Endothelial cell (in vitro differentiated cells): Measurements from ENCODE around the gene AUTS2. TPM values are rescaled to one million over a fixed set of nuclear protein-coding genes. Genes with fewer than 3 reads are reported as not detected.

Experiments
- DNase-seq: peaks from one replicate; pipeline ENCODE4 v3.0.0; 2021; ENCODE audit warnings: low spot score
- H3K27ac Mint-ChIP-seq: one replicate; pipeline ENCODE4 v1.8.0; 2021; ENCODE audit warnings: mixed read lengths, inconsistent platforms; ENCODE audit not compliant: unreplicated experiment
- H3K27me3 Mint-ChIP-seq: one replicate; pipeline ENCODE4 v1.8.0; 2021; ENCODE audit warnings: mild to moderate bottlenecking, moderate library complexity, mixed read lengths, inconsistent platforms; ENCODE audit not compliant: unreplicated experiment
- H3K36me3 Mint-ChIP-seq: one replicate; pipeline ENCODE4 v1.8.0; 2021; ENCODE audit warnings: mild to moderate bottlenecking, low read depth, mixed read lengths, inconsistent platforms; ENCODE audit not compliant: unreplicated experiment
- H3K4me1 Mint-ChIP-seq: one replicate; pipeline ENCODE4 v1.8.0; 2021; ENCODE audit warnings: mild to moderate bottlenecking, mixed read lengths, inconsistent platforms; ENCODE audit not compliant: unreplicated experiment
- H3K4me3 Mint-ChIP-seq: one replicate; pipeline ENCODE4 v1.8.0; 2021; ENCODE audit warnings: mild to moderate bottlenecking, mixed read lengths, inconsistent platforms; ENCODE audit not compliant: unreplicated experiment
- H3K9me3 Mint-ChIP-seq: one replicate; pipeline ENCODE4 v1.8.0; 2021; ENCODE audit warnings: mixed read lengths, inconsistent platforms; ENCODE audit not compliant: unreplicated experiment
- total RNA-seq: library from RNA; stranded (reverse); fragmentation: NEBNext Ultra II Directional; extraction: Animal tissue kit (Norgen Biotek cat#: 25700); gene quantifications from one replicate; pipeline ENCODE4 v1.2.1, GENCODE V29; 2021; ENCODE audit not compliant: unreplicated experiment
- TF ChIP-seq, protein P1 (sequence below): fragments of 200-600 bp; sonication (generic); IDR thresholded peaks from one replicate; pipeline ENCODE4 v1.5.0; 2021; ENCODE audit warnings: antibody characterized with exemption; ENCODE audit not compliant: unreplicated experiment

AUTS2 gene
- total RNA-seq, 1 donor from 2014 or later: 103 TPM

DNA sequence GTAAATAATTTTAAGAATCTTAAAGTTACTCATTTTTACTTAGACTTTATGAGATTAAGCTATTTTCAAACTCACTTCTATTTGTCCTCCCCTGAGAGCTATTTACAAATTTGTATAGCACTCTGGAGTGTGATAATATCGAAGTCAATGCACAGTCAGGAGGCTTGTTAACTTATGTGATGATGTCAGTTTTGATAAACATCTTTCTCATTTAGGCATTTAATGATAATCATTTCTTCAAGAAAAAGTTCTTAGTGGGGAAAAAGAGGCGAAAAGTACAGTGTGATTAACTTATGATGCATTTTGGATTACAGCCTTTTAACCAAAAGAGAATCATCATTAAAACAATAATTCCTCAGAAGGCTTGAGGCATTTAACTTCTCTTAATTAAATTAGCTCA is 468.6 kb downstream of the AUTS2 start:
- no peaks in the 10 kb centered on the region for H3K36me3 Mint-ChIP-seq
- no peaks in the 10 kb centered on the region for H3K27me3 Mint-ChIP-seq
- no peak overlapping the region for H3K4me3 Mint-ChIP-seq
- peaks cover 9% of the 10 kb centered on the region for H3K4me1 Mint-ChIP-seq
- H3K9me3 Mint-ChIP-seq: no peaks in the 10 kb centered on the region
- DNase-seq: no peak
- TF ChIP-seq, protein P1, sequence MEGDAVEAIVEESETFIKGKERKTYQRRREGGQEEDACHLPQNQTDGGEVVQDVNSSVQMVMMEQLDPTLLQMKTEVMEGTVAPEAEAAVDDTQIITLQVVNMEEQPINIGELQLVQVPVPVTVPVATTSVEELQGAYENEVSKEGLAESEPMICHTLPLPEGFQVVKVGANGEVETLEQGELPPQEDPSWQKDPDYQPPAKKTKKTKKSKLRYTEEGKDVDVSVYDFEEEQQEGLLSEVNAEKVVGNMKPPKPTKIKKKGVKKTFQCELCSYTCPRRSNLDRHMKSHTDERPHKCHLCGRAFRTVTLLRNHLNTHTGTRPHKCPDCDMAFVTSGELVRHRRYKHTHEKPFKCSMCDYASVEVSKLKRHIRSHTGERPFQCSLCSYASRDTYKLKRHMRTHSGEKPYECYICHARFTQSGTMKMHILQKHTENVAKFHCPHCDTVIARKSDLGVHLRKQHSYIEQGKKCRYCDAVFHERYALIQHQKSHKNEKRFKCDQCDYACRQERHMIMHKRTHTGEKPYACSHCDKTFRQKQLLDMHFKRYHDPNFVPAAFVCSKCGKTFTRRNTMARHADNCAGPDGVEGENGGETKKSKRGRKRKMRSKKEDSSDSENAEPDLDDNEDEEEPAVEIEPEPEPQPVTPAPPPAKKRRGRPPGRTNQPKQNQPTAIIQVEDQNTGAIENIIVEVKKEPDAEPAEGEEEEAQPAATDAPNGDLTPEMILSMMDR: no peak
- H3K27ac Mint-ChIP-seq: no peak overlapping the region

DNA sequence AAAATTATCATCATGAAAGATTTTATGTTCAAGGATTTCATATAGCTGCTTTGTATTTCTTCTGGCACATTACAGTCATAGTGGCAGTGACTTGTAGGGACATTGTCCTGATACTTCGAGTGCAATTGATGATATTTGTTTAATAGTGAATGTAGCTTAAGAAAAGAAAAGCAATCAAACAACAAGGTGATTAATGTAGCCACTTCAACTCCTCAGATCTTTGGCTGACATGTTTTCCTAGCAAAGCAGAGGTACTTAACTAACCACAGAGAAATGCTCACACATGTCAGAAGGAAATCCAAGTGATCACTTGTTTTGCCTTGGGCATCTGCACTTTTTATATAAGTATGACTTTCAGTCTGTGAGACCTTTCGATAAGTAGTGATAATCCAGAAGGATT is 470.3 kb downstream of the AUTS2 start:
- no peaks in the 10 kb centered on the region for H3K36me3 Mint-ChIP-seq
- H3K9me3 Mint-ChIP-seq: no peaks in the 10 kb centered on the region
- peaks cover 3% of the 10 kb centered on the region for H3K4me1 Mint-ChIP-seq
- no peak for DNase-seq
- no peak overlapping the region for H3K4me3 Mint-ChIP-seq
- H3K27ac Mint-ChIP-seq: no peak overlapping the region
- no peaks in the 10 kb centered on the region for H3K27me3 Mint-ChIP-seq
- TF ChIP-seq, protein P1: no peak

DNA sequence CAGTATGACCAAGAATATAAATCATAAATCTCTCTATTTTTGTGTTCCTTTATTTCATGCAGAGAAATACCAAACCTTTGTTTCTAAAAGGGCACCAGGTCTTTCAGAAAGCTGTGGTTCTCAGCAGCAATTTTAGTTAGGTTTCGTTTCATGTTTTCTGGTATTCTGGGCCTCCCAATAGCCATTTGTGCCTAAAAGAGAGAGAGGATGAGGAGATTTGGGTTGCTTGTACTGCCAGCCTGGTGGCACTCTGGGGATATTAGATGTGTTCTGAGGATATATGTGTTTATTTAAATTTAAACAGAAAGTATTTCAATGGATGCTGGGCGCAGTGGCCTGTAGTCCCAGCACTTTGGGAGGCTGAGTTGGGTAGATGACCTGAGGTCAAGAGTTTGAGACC is 471.7 kb downstream of the AUTS2 start:
- no peak for DNase-seq
- H3K9me3 Mint-ChIP-seq: no peaks in the 10 kb centered on the region
- no peak overlapping the region for H3K27ac Mint-ChIP-seq
- H3K36me3 Mint-ChIP-seq: no peaks in the 10 kb centered on the region
- H3K4me3 Mint-ChIP-seq: no peak overlapping the region
- TF ChIP-seq, protein P1: no peak
- H3K27me3 Mint-ChIP-seq: no peaks in the 10 kb centered on the region
- peaks cover 3% of the 10 kb centered on the region for H3K4me1 Mint-ChIP-seq

DNA sequence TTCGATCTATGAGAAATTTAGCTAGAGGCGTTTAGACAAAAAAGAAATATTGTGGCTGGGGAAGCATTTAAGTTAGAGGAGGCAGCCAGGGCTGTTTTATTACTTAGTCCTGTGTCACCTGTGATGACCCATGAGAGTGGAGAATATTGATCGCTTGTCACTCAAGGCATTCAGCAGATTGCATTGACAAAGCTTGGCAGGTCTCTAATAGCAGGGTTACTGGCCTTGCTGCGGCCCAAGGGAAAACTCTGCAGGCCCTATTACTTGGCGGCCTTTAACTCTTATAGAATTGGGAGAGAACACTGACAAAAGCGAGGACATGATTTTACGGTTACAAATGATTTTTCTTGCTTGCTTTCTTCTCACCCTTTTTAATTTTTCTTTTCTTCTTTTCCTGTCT is 473.5 kb downstream of the AUTS2 start:
- TF ChIP-seq, protein P1: no peak
- DNase-seq: no peak
- Mint-ChIP-seq H3K27ac (no peak overlapping the region), H3K27me3 (peaks cover under 1% of the 10 kb centered on the region), H3K4me3 (no peak overlapping the region), H3K36me3 (no peaks in the 10 kb centered on the region), H3K9me3 (no peaks in the 10 kb centered on the region), H3K4me1 (peaks cover 3% of the 10 kb centered on the region)

DNA sequence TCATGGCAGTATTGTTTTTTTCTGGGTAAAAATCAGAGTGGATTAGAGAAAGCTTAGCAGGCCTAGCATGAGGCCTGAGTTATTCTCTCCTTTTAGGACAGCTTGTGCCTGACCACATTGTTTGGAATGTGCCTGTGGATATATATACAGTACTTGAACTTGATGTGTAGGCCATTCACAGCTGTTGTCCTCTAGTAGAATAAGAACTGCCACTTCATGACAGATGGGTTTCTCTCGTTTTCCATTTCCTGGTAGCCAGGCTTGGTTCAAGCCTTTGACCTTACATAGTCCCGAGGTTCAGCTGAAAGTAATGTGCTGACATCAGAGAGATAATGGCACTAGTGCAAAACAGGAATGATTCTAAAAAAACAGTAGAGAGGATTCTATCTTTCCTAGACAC is 473.9 kb downstream of the AUTS2 start:
- no peak for DNase-seq
- TF ChIP-seq, protein P1: no peak
- Mint-ChIP-seq H3K27me3 (peaks cover 2% of the 10 kb centered on the region), H3K9me3 (no peaks in the 10 kb centered on the region), H3K4me3 (no peak overlapping the region), H3K36me3 (no peaks in the 10 kb centered on the region), H3K27ac (no peak overlapping the region), H3K4me1 (peaks cover 3% of the 10 kb centered on the region)
